Endothelial cell (in vitro differentiated cells): ENCODE results near the gene THAP9. TPM values are rescaled to one million over a fixed set of nuclear protein-coding genes. Genes with fewer than 3 reads are reported as not detected.
"Not testable (repeated sequence)": the region's sequence is repeated elsewhere in the genome, so short reads cannot be mapped to it uniquely, and the experiment has no call there.

Experiments used
- DNase-seq: peaks from one replicate; pipeline ENCODE4 v3.0.0; 2021; ENCODE audit warnings: low spot score
- H3K27ac Mint-ChIP-seq: one replicate; pipeline ENCODE4 v1.8.0; 2021; ENCODE audit warnings: mixed read lengths, inconsistent platforms; ENCODE audit not compliant: unreplicated experiment
- H3K27me3 Mint-ChIP-seq: one replicate; pipeline ENCODE4 v1.8.0; 2021; ENCODE audit warnings: mild to moderate bottlenecking, moderate library complexity, mixed read lengths, inconsistent platforms; ENCODE audit not compliant: unreplicated experiment
- H3K36me3 Mint-ChIP-seq: one replicate; pipeline ENCODE4 v1.8.0; 2021; ENCODE audit warnings: mild to moderate bottlenecking, low read depth, mixed read lengths, inconsistent platforms; ENCODE audit not compliant: unreplicated experiment
- H3K4me1 Mint-ChIP-seq: one replicate; pipeline ENCODE4 v1.8.0; 2021; ENCODE audit warnings: mild to moderate bottlenecking, mixed read lengths, inconsistent platforms; ENCODE audit not compliant: unreplicated experiment
- H3K4me3 Mint-ChIP-seq: one replicate; pipeline ENCODE4 v1.8.0; 2021; ENCODE audit warnings: mild to moderate bottlenecking, mixed read lengths, inconsistent platforms; ENCODE audit not compliant: unreplicated experiment
- H3K9me3 Mint-ChIP-seq: one replicate; pipeline ENCODE4 v1.8.0; 2021; ENCODE audit warnings: mixed read lengths, inconsistent platforms; ENCODE audit not compliant: unreplicated experiment
- CTCF ChIP-seq: fragments of 200-600 bp; sonication (generic); IDR thresholded peaks from one replicate; pipeline ENCODE4 v1.5.0; 2021; ENCODE audit warnings: antibody characterized with exemption; ENCODE audit not compliant: unreplicated experiment
- total RNA-seq: library from RNA; stranded (reverse); fragmentation: NEBNext Ultra II Directional; extraction: Animal tissue kit (Norgen Biotek cat#: 25700); gene quantifications from one replicate; pipeline ENCODE4 v1.2.1, GENCODE V29; 2021; ENCODE audit not compliant: unreplicated experiment

THAP9 gene
- total RNA-seq, 1 donor from 2014 or later = 5.1 TPM

GRCh38 chr4:82913305-82913704 is 12.8 kb downstream of the THAP9 start:
- Mint-ChIP-seq H3K9me3 (no peaks in the 10 kb centered on the region), H3K4me3 (no peak overlapping the region), H3K4me1 (no peaks in the 10 kb centered on the region), H3K27ac (no peak overlapping the region), H3K36me3 (peaks cover 7% of the 10 kb centered on the region), H3K27me3 (no peaks in the 10 kb centered on the region)
- TF ChIP-seq CTCF = no peak
- DNase-seq = no peak

GRCh38 chr4:82913968-82914367 is 13.4 kb downstream of the THAP9 start:
- not testable (repeated sequence) for H3K9me3 Mint-ChIP-seq, H3K4me3 Mint-ChIP-seq, H3K27me3 Mint-ChIP-seq, H3K27ac Mint-ChIP-seq, H3K4me1 Mint-ChIP-seq, DNase-seq, H3K36me3 Mint-ChIP-seq

- Mint-ChIP-seq H3K9me3 (no peaks in the 10 kb centered on the region), H3K27ac (no peak overlapping the region), H3K36me3 (peaks cover 5% of the 10 kb centered on the region), H3K27me3 (no peaks in the 10 kb centered on the region), H3K4me1 (no peaks in the 10 kb centered on the region), H3K4me3 (no peak overlapping the region)
- TF ChIP-seq CTCF = no peak
- DNase-seq = no peak
Measured at GRCh38 chr4:82918091-82918490, 17.6 kb downstream of the THAP9 start.

GRCh38 chr4:82919386-82919785 is 18.9 kb downstream of the THAP9 start:
- no peak for DNase-seq
- TF ChIP-seq CTCF = no peak
- Mint-ChIP-seq H3K4me3 (no peak overlapping the region), H3K4me1 (no peaks in the 10 kb centered on the region), H3K9me3 (no peaks in the 10 kb centered on the region), H3K36me3 (peaks cover 5% of the 10 kb centered on the region), H3K27me3 (no peaks in the 10 kb centered on the region), H3K27ac (no peak overlapping the region)

- DNase-seq = no peak
- no peak overlapping the region for H3K4me3 Mint-ChIP-seq
- H3K4me1 Mint-ChIP-seq = no peaks in the 10 kb centered on the region
- peaks cover 5% of the 10 kb centered on the region for H3K36me3 Mint-ChIP-seq
- no peaks in the 10 kb centered on the region for H3K9me3 Mint-ChIP-seq
- no peaks in the 10 kb centered on the region for H3K27me3 Mint-ChIP-seq
- TF ChIP-seq CTCF = no peak
- no peak overlapping the region for H3K27ac Mint-ChIP-seq
Measured at GRCh38 chr4:82921795-82922194, 21.3 kb downstream of the THAP9 start.
